ENCODE measurements around the gene CD93.
A peak's percentile ranks its signal among the peaks of the same experiment; 100 is the strongest.

Gene CD93

GRCh38 chr20:23082846-23083552 lies 3.1 kb downstream of the CD93 start:
- no peak for DNase-seq (ENCODE audit: low spot score)

GRCh38 chr20:23081263-23081819 lies 4.8 kb downstream of the CD93 start:
- no peak for DNase-seq (ENCODE audit: low spot score)

GRCh38 chr20:23080521-23080920 lies 5.6 kb downstream of the CD93 start:
- DNase-seq (ENCODE audit: low spot score): no peak

GRCh38 chr20:23079926-23080325 lies 6.2 kb downstream of the CD93 start:
- DNase-seq (ENCODE audit: low spot score): no peak

- no peak for DNase-seq (ENCODE audit: low spot score)
Observed at GRCh38 chr20:23079016-23079351, 7.1 kb downstream of the CD93 start.

GRCh38 chr20:23078351-23079015 lies 7.6 kb downstream of the CD93 start:
- DNase-seq (ENCODE audit: low spot score): no peak

GRCh38 chr20:23077277-23077676 lies 8.8 kb downstream of the CD93 start:
- no peak for DNase-seq (ENCODE audit: low spot score)

GRCh38 chr20:23074052-23074451 lies 12.1 kb downstream of the CD93 start:
- DNase-seq (ENCODE audit: low spot score): no peak

- no peak for DNase-seq (ENCODE audit: low spot score)
Observed at GRCh38 chr20:23072892-23073586, 13.1 kb downstream of the CD93 start.

- no peak for DNase-seq (ENCODE audit: low spot score)
Observed at GRCh38 chr20:23071996-23072395, 14.1 kb downstream of the CD93 start.

- DNase-seq (ENCODE audit: low spot score): no peak
Observed at GRCh38 chr20:23071398-23071797, 14.7 kb downstream of the CD93 start.

GRCh38 chr20:23069108-23069507 lies 17.0 kb downstream of the CD93 start:
- DNase-seq (ENCODE audit: low spot score): no peak

- DNase-seq (ENCODE audit: low spot score): no peak
Observed at GRCh38 chr20:23068283-23068682, 17.8 kb downstream of the CD93 start.

- no peak for DNase-seq (ENCODE audit: low spot score)
Observed at GRCh38 chr20:23066772-23067171, 19.4 kb downstream of the CD93 start.

- no peak for DNase-seq (ENCODE audit: low spot score)
Observed at GRCh38 chr20:23065266-23066201, 20.6 kb downstream of the CD93 start.

- no peak for DNase-seq (ENCODE audit: low spot score)
Observed at GRCh38 chr20:23063581-23063980, 22.5 kb downstream of the CD93 start.

GRCh38 chr20:23063168-23063567 lies 23.0 kb downstream of the CD93 start:
- no peak for DNase-seq (ENCODE audit: low spot score)

- DNase-seq (ENCODE audit: low spot score): no peak
Observed at GRCh38 chr20:23062632-23063031, 23.5 kb downstream of the CD93 start.

GRCh38 chr20:23061734-23062561 lies 24.2 kb downstream of the CD93 start:
- peak; percentile 17 for DNase-seq (ENCODE audit: low spot score)

GRCh38 chr20:23061262-23061661 lies 24.9 kb downstream of the CD93 start:
- DNase-seq (ENCODE audit: low spot score): no peak

GRCh38 chr20:23060629-23061028 lies 25.5 kb downstream of the CD93 start:
- no peak for DNase-seq (ENCODE audit: low spot score)

All from hematopoietic multipotent progenitor cell treated with erythropoietin and hydrocortisone succinate and interleukin-3 and kit ligand, for 15 days (in vitro differentiated cells).